ENCODE data around the gene ZBTB18.

Gene ZBTB18

GRCh38 chr1:244047621-244048255, 3.3 kb upstream of the ZBTB18 start:
- DNase-seq, result peak; percentile 84 to 91 (median 88)
- H3K4me3 ChIP-seq (ENCODE audit: control insufficient read depth in 1 of 7, extremely low read depth in 1 of 7, insufficient read depth in 4 of 7, low read depth in 2 of 7, low read length in 6 of 7), result peak overlapping the region; percentile 80 to 97 (median 90)
- WGBS (ENCODE audit: insufficient coverage), result 0% methylated on average over 43 of the region's 54 CpGs

GRCh38 chr1:244048256-244049161, 2.6 kb upstream of the ZBTB18 start:
- H3K9me3 ChIP-seq (ENCODE audit: control extremely low read depth in 1 of 5, control insufficient read depth in 4 of 5, insufficient read depth in 2 of 5, low read depth in 1 of 5, low read length in 4 of 5), result no peaks in the 10 kb centered on the region
- peak; percentile 99 to 100 (median 100) for DNase-seq
- ChIA-PET CTCF (no interaction called here), POLR2A (interaction anchor here (0.5 to 1.9 kb wide), 3 partner anchors 53 to 199 kb away, joined by 3 to 8 read pairs (median 5); partner anchors contain the start of gene AKT3)
- no peaks in the 10 kb centered on the region for H3K27me3 ChIP-seq (replicated peaks in 2 of 5; ENCODE audit: control insufficient read depth in 4 of 5, insufficient read depth in 5 of 5, low read length in 4 of 5)
- 0% methylated on average over 9 of the region's 109 CpGs for WGBS (ENCODE audit: insufficient coverage)
- H3K36me3 ChIP-seq (ENCODE audit: control insufficient read depth in 4 of 4, insufficient read depth in 4 of 4, low read length in 3 of 4), result no peaks in the 10 kb centered on the region
- H3K4me3 ChIP-seq (ENCODE audit: control insufficient read depth in 1 of 7, extremely low read depth in 1 of 7, insufficient read depth in 4 of 7, low read depth in 2 of 7, low read length in 6 of 7), result peak overlapping the region in 5 of 7 experiments; percentile 29 to 96 (median 90)
- peaks cover 33 to 56% (median 43%) of the 10 kb centered on the region in 4 experiments for H3K4me1 ChIP-seq (ENCODE audit: control extremely low read depth in 1 of 4, control insufficient read depth in 4 of 4, insufficient read depth in 4 of 4, low read length in 3 of 4)
- peak overlapping the region in 1 of 2 experiments; percentile 96 for H3K27ac ChIP-seq (ENCODE audit: insufficient read depth in 1 of 2, low read depth in 1 of 2, low read length in 2 of 2, poor library complexity in 1 of 2, severe bottlenecking in 2 of 2)

More at GRCh38 chr1:244047621-244048255, 3.3 kb upstream of the ZBTB18 start:
- Histone ChIP-seq H3K27ac (ENCODE audit: insufficient read depth in 1 of 2, low read depth in 1 of 2, low read length in 2 of 2, poor library complexity in 1 of 2, severe bottlenecking in 2 of 2) (peak overlapping the region; percentile 92 to 96), H3K36me3 (ENCODE audit: control insufficient read depth in 4 of 4, insufficient read depth in 4 of 4, low read length in 3 of 4) (no peaks in the 10 kb centered on the region), H3K27me3 (replicated peaks in 2 of 5; ENCODE audit: control insufficient read depth in 4 of 5, insufficient read depth in 5 of 5, low read length in 4 of 5) (no peaks in the 10 kb centered on the region), H3K9me3 (ENCODE audit: control extremely low read depth in 1 of 5, control insufficient read depth in 4 of 5, insufficient read depth in 2 of 5, low read depth in 1 of 5, low read length in 4 of 5) (no peaks in the 10 kb centered on the region), H3K4me1 (ENCODE audit: control extremely low read depth in 1 of 4, control insufficient read depth in 4 of 4, insufficient read depth in 4 of 4, low read length in 3 of 4) (peaks cover 28 to 53% (median 40%) of the 10 kb centered on the region in 4 experiments)
- ChIA-PET POLR2A (interaction anchor here (1.3 to 1.9 kb wide), 2 partner anchors 54 to 198 kb away, joined by 5 to 8 read pairs; partner anchors contain the start of gene AKT3), CTCF (no interaction called here)

GRCh38 chr1:244049162-244050013, 1.7 kb upstream of the ZBTB18 start:
- Histone ChIP-seq H3K4me3 (ENCODE audit: control insufficient read depth in 1 of 7, extremely low read depth in 1 of 7, insufficient read depth in 4 of 7, low read depth in 2 of 7, low read length in 6 of 7) (peak overlapping the region; percentile 47 to 94 (median 84)), H3K27ac (ENCODE audit: insufficient read depth in 1 of 2, low read depth in 1 of 2, low read length in 2 of 2, poor library complexity in 1 of 2, severe bottlenecking in 2 of 2) (peak overlapping the region; percentile 64 to 71), H3K9me3 (ENCODE audit: control extremely low read depth in 1 of 5, control insufficient read depth in 4 of 5, insufficient read depth in 2 of 5, low read depth in 1 of 5, low read length in 4 of 5) (no peaks in the 10 kb centered on the region), H3K27me3 (replicated peaks in 2 of 5; ENCODE audit: control insufficient read depth in 4 of 5, insufficient read depth in 5 of 5, low read length in 4 of 5) (no peaks in the 10 kb centered on the region), H3K4me1 (ENCODE audit: control extremely low read depth in 1 of 4, control insufficient read depth in 4 of 4, insufficient read depth in 4 of 4, low read length in 3 of 4) (peaks cover 33 to 56% (median 43%) of the 10 kb centered on the region in 4 experiments), H3K36me3 (ENCODE audit: control insufficient read depth in 4 of 4, insufficient read depth in 4 of 4, low read length in 3 of 4) (peaks cover 0 to 9% (median 8%) of the 10 kb centered on the region in 4 experiments)
- CTCF ChIA-PET, result interaction anchor here (0.7 kb wide), 1 partner anchor 84 kb away, joined by 3 read pairs; no protein-coding TSS in a partner anchor
- WGBS (ENCODE audit: insufficient coverage), result 0% methylated on average over 41 of the region's 76 CpGs
- POLR2A ChIA-PET, result interaction anchor here (0.5 kb wide), 1 partner anchor 146 kb away, joined by 3 read pairs; no protein-coding TSS in a partner anchor
- peak; percentile 50 to 84 (median 80) for DNase-seq

- peak overlapping the region; percentile 47 to 94 (median 84) for H3K4me3 ChIP-seq (ENCODE audit: control insufficient read depth in 1 of 7, extremely low read depth in 1 of 7, insufficient read depth in 4 of 7, low read depth in 2 of 7, low read length in 6 of 7)
- CTCF ChIA-PET, result interaction anchor here (0.7 kb wide), 1 partner anchor 83 kb away, joined by 3 read pairs; no protein-coding TSS in a partner anchor
- H3K27ac ChIP-seq (ENCODE audit: insufficient read depth in 1 of 2, low read depth in 1 of 2, low read length in 2 of 2, poor library complexity in 1 of 2, severe bottlenecking in 2 of 2), result peak overlapping the region; percentile 64 to 71
- H3K27me3 ChIP-seq (replicated peaks in 2 of 5; ENCODE audit: control insufficient read depth in 4 of 5, insufficient read depth in 5 of 5, low read length in 4 of 5), result no peaks in the 10 kb centered on the region
- no peaks in the 10 kb centered on the region for H3K9me3 ChIP-seq (ENCODE audit: control extremely low read depth in 1 of 5, control insufficient read depth in 4 of 5, insufficient read depth in 2 of 5, low read depth in 1 of 5, low read length in 4 of 5)
- DNase-seq, result peak in 2 of 3 donors; percentile 52 to 66
- 1% methylated on average over 10 of the region's 21 CpGs for WGBS (ENCODE audit: insufficient coverage)
- H3K36me3 ChIP-seq (ENCODE audit: control insufficient read depth in 4 of 4, insufficient read depth in 4 of 4, low read length in 3 of 4), result peaks cover 0 to 16% (median 15%) of the 10 kb centered on the region in 4 experiments
- POLR2A ChIA-PET, result no interaction called here
- peaks cover 33 to 56% (median 43%) of the 10 kb centered on the region in 4 experiments for H3K4me1 ChIP-seq (ENCODE audit: control extremely low read depth in 1 of 4, control insufficient read depth in 4 of 4, insufficient read depth in 4 of 4, low read length in 3 of 4)
Measured at GRCh38 chr1:244050014-244050834, 859 bp upstream of the ZBTB18 start.

- CTCF ChIA-PET, result interaction anchor here (0.6 to 2.2 kb wide), 9 partner anchors 11 to 222 kb away, joined by 3 to 8 read pairs (median 3); no protein-coding TSS in a partner anchor
Measured at GRCh38 chr1:244052016-244052727, 1.1 kb downstream of the ZBTB18 start.

More at GRCh38 chr1:244052016-244052727, 1.1 kb downstream of the ZBTB18 start:
- Histone ChIP-seq H3K4me1 (ENCODE audit: control extremely low read depth in 1 of 4, control insufficient read depth in 4 of 4, insufficient read depth in 4 of 4, low read length in 3 of 4) (peaks cover 28 to 50% (median 34%) of the 10 kb centered on the region in 4 experiments), H3K9me3 (ENCODE audit: control extremely low read depth in 1 of 5, control insufficient read depth in 4 of 5, insufficient read depth in 2 of 5, low read depth in 1 of 5, low read length in 4 of 5) (no peaks in the 10 kb centered on the region), H3K27ac (ENCODE audit: insufficient read depth in 1 of 2, low read depth in 1 of 2, low read length in 2 of 2, poor library complexity in 1 of 2, severe bottlenecking in 2 of 2) (peak overlapping the region in 1 of 2 experiments; percentile 65), H3K4me3 (ENCODE audit: control insufficient read depth in 1 of 7, extremely low read depth in 1 of 7, insufficient read depth in 4 of 7, low read depth in 2 of 7, low read length in 6 of 7) (peak overlapping the region in 5 of 7 experiments; percentile 8 to 93 (median 17)), H3K36me3 (ENCODE audit: control insufficient read depth in 4 of 4, insufficient read depth in 4 of 4, low read length in 3 of 4) (peaks cover 0 to 27% (median 18%) of the 10 kb centered on the region in 4 experiments), H3K27me3 (replicated peaks in 2 of 5; ENCODE audit: control insufficient read depth in 4 of 5, insufficient read depth in 5 of 5, low read length in 4 of 5) (no peaks in the 10 kb centered on the region)
- POLR2A ChIA-PET, result no interaction called here
- DNase-seq, result peak in 2 of 3 donors; percentile 50 to 69
- WGBS (ENCODE audit: insufficient coverage), result 13% methylated on average over 4 of the region's 5 CpGs

All from common myeloid progenitor, CD34-positive (primary cell).